ENCODE results near the gene XRCC5. TPM values are rescaled to one million over a fixed set of nuclear protein-coding genes. Genes with fewer than 3 reads are reported as not detected.

XRCC5 gene
- polyA plus RNA-seq, 1 donor from 2014 or later, result 279 TPM

GRCh38 chr2:216220976-216221375 lies 111.8 kb downstream of the XRCC5 start:
- H3K9me2 ChIP-seq (ENCODE audit: insufficient read depth, low read length), result no peaks in the 10 kb centered on the region
- no peak for TF ChIP-seq CTCF (IDR thresholded peaks at IDR 0.05; ENCODE audit: poor library complexity, severe bottlenecking)
- TF ChIP-seq RAD21 (conservative IDR thresholded peaks at IDR 0.05), result no peak
- no peak for TF ChIP-seq TAF1 (IDR thresholded peaks at IDR 0.05; ENCODE audit: low read depth)
- no peak for TF ChIP-seq SMC3 (conservative IDR thresholded peaks at IDR 0.05; ENCODE audit: poor library complexity)
- TF ChIP-seq, protein P1, sequence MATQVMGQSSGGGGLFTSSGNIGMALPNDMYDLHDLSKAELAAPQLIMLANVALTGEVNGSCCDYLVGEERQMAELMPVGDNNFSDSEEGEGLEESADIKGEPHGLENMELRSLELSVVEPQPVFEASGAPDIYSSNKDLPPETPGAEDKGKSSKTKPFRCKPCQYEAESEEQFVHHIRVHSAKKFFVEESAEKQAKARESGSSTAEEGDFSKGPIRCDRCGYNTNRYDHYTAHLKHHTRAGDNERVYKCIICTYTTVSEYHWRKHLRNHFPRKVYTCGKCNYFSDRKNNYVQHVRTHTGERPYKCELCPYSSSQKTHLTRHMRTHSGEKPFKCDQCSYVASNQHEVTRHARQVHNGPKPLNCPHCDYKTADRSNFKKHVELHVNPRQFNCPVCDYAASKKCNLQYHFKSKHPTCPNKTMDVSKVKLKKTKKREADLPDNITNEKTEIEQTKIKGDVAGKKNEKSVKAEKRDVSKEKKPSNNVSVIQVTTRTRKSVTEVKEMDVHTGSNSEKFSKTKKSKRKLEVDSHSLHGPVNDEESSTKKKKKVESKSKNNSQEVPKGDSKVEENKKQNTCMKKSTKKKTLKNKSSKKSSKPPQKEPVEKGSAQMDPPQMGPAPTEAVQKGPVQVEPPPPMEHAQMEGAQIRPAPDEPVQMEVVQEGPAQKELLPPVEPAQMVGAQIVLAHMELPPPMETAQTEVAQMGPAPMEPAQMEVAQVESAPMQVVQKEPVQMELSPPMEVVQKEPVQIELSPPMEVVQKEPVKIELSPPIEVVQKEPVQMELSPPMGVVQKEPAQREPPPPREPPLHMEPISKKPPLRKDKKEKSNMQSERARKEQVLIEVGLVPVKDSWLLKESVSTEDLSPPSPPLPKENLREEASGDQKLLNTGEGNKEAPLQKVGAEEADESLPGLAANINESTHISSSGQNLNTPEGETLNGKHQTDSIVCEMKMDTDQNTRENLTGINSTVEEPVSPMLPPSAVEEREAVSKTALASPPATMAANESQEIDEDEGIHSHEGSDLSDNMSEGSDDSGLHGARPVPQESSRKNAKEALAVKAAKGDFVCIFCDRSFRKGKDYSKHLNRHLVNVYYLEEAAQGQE (IDR thresholded peaks at IDR 0.05; ENCODE audit: borderline replicate concordance), result no peak
- no peak for TF ChIP-seq EP300 (conservative IDR thresholded peaks at IDR 0.05; ENCODE audit: poor library complexity, severe bottlenecking)
- TF ChIP-seq EZH2 (IDR thresholded peaks at IDR 0.05; ENCODE audit: borderline replicate concordance, insufficient read depth, low read length, poor library complexity, severe bottlenecking), result no peak
- no peak for TF ChIP-seq MXI1 (conservative IDR thresholded peaks at IDR 0.05; ENCODE audit: poor library complexity, severe bottlenecking)
- TF ChIP-seq POLR2AphosphoS5 (IDR thresholded peaks at IDR 0.05), result no peak
- no peak overlapping the region for H3K4me3 ChIP-seq (ENCODE audit: low read length)
- H3K4me2 ChIP-seq (ENCODE audit: low read length), result no peak overlapping the region
- H3K27ac ChIP-seq (ENCODE audit: low read length), result no peak overlapping the region
- no peaks in the 10 kb centered on the region for H3K27me3 ChIP-seq (ENCODE audit: insufficient read depth, low read depth, low read length)
- no peaks in the 10 kb centered on the region for H4K20me1 ChIP-seq (ENCODE audit: insufficient read depth)
- no peaks in the 10 kb centered on the region for H3K36me3 ChIP-seq (ENCODE audit: insufficient read depth, low read length)
- H3F3A ChIP-seq (ENCODE audit: insufficient read depth, low read length, poor library complexity, severe bottlenecking), result no peaks in the 10 kb centered on the region
- no peak overlapping the region for H3K9ac ChIP-seq (ENCODE audit: low read length)
- H2AFZ ChIP-seq (ENCODE audit: low read depth, low read length), result no peak overlapping the region
- H3K79me2 ChIP-seq (replicated peaks; ENCODE audit: insufficient read depth, low read length), result no peaks in the 10 kb centered on the region
- no peaks in the 10 kb centered on the region for H3K9me3 ChIP-seq (ENCODE audit: low read length)

DNA sequence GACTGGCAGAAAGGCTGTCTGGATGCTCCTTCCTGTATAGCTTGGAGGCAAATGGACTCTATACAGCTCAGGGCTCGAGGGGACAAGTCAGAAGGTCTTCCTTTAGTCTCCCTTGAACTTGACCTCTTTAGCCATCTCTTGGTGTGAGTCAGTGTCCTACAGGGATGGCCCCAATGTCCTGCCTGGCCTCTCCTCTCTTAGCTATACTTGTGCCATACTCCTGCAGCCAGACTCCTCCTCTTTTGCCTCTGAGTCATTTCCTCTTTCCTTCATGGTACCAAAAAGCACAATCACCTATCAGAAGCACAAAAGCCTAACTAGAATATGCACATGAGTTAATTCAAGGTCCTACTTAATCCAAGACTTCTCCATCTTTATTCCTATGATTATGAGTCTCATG lies 112.7 kb downstream of the XRCC5 start:
- no peak overlapping the region for H3K27ac ChIP-seq (ENCODE audit: low read length)
- no peaks in the 10 kb centered on the region for H3K36me3 ChIP-seq (ENCODE audit: insufficient read depth, low read length)
- no peak overlapping the region for H3K4me3 ChIP-seq (ENCODE audit: low read length)
- no peaks in the 10 kb centered on the region for H3K79me2 ChIP-seq (replicated peaks; ENCODE audit: insufficient read depth, low read length)
- H3K27me3 ChIP-seq (ENCODE audit: insufficient read depth, low read depth, low read length), result no peaks in the 10 kb centered on the region
- no peaks in the 10 kb centered on the region for H3F3A ChIP-seq (ENCODE audit: insufficient read depth, low read length, poor library complexity, severe bottlenecking)
- H4K20me1 ChIP-seq (ENCODE audit: insufficient read depth), result no peaks in the 10 kb centered on the region
- H2AFZ ChIP-seq (ENCODE audit: low read depth, low read length), result no peak overlapping the region
- TF ChIP-seq RAD21 (conservative IDR thresholded peaks at IDR 0.05) (no peak), SMC3 (conservative IDR thresholded peaks at IDR 0.05; ENCODE audit: poor library complexity) (no peak), CTCF (IDR thresholded peaks at IDR 0.05; ENCODE audit: poor library complexity, severe bottlenecking) (no peak), TAF1 (IDR thresholded peaks at IDR 0.05; ENCODE audit: low read depth) (no peak), MXI1 (conservative IDR thresholded peaks at IDR 0.05; ENCODE audit: poor library complexity, severe bottlenecking) (no peak), EZH2 (IDR thresholded peaks at IDR 0.05; ENCODE audit: borderline replicate concordance, insufficient read depth, low read length, poor library complexity, severe bottlenecking) (no peak), EP300 (conservative IDR thresholded peaks at IDR 0.05; ENCODE audit: poor library complexity, severe bottlenecking) (no peak), POLR2AphosphoS5 (IDR thresholded peaks at IDR 0.05) (no peak)
- TF ChIP-seq, protein P1 (IDR thresholded peaks at IDR 0.05; ENCODE audit: borderline replicate concordance), result no peak
- H3K9ac ChIP-seq (ENCODE audit: low read length), result no peak overlapping the region
- no peak overlapping the region for H3K4me2 ChIP-seq (ENCODE audit: low read length)
- no peaks in the 10 kb centered on the region for H3K9me2 ChIP-seq (ENCODE audit: insufficient read depth, low read length)
- no peaks in the 10 kb centered on the region for H3K9me3 ChIP-seq (ENCODE audit: low read length)

Data from neural cell (in vitro differentiated cells).